IPS-18a (cell line): ENCODE measurements around the gene GGT6.

ENCODE experiments used
- H3K27ac ChIP-seq: one replicate; pipeline ENCODE4 v1.5.1; 2013; ENCODE audit warnings: low read length
- H3K27me3 ChIP-seq: one replicate; pipeline ENCODE4 v1.6.1; 2013; ENCODE audit warnings: mild to moderate bottlenecking, low read length; ENCODE audit not compliant: control insufficient read depth, insufficient read depth
- H3K36me3 ChIP-seq: one replicate; pipeline ENCODE4 v1.6.1; 2013; ENCODE audit warnings: low read depth, low read length; ENCODE audit not compliant: control insufficient read depth
- H3K4me1 ChIP-seq: one replicate; pipeline ENCODE4 v1.6.1; 2013; ENCODE audit warnings: low read depth, low read length; ENCODE audit not compliant: control insufficient read depth
- H3K4me3 ChIP-seq: one replicate; pipeline ENCODE4 v1.5.1; 2013; ENCODE audit warnings: low read length
- H3K9ac ChIP-seq: one replicate; pipeline ENCODE4 v1.6.1; 2013; ENCODE audit warnings: mild to moderate bottlenecking, low read length, moderate library complexity
- H3K9me3 ChIP-seq: one replicate; pipeline ENCODE4 v1.6.1; 2013; ENCODE audit warnings: low read depth, low read length; ENCODE audit not compliant: control insufficient read depth

The GGT6 gene

GRCh38 chr17:4572131-4572530, 11.8 kb upstream of the GGT6 start:
- no peaks in the 10 kb centered on the region for H3K9me3 ChIP-seq
- H3K4me3 ChIP-seq = no peak overlapping the region
- no peak overlapping the region for H3K27ac ChIP-seq
- H3K9ac ChIP-seq = no peak overlapping the region
- no peaks in the 10 kb centered on the region for H3K27me3 ChIP-seq
- H3K36me3 ChIP-seq = no peaks in the 10 kb centered on the region
- H3K4me1 ChIP-seq = peaks cover 12% of the 10 kb centered on the region

GRCh38 chr17:4569591-4569990, 9.2 kb upstream of the GGT6 start:
- H3K9ac ChIP-seq = no peak overlapping the region
- peaks cover 4% of the 10 kb centered on the region for H3K27me3 ChIP-seq
- no peak overlapping the region for H3K27ac ChIP-seq

GRCh38 chr17:4566785-4567184, 6.4 kb upstream of the GGT6 start:
- Histone ChIP-seq H3K4me3 (no peak overlapping the region), H3K9me3 (no peaks in the 10 kb centered on the region), H3K27me3 (peaks cover 4% of the 10 kb centered on the region), H3K9ac (no peak overlapping the region), H3K36me3 (no peaks in the 10 kb centered on the region), H3K4me1 (no peaks in the 10 kb centered on the region), H3K27ac (no peak overlapping the region)

More at GRCh38 chr17:4569591-4569990, 9.2 kb upstream of the GGT6 start:
- no peaks in the 10 kb centered on the region for H3K4me1 ChIP-seq
- no peak overlapping the region for H3K4me3 ChIP-seq
- H3K9me3 ChIP-seq = no peaks in the 10 kb centered on the region
- no peaks in the 10 kb centered on the region for H3K36me3 ChIP-seq

- Histone ChIP-seq H3K4me1 (no peaks in the 10 kb centered on the region), H3K27ac (no peak overlapping the region), H3K9ac (no peak overlapping the region), H3K27me3 (peaks cover 4% of the 10 kb centered on the region), H3K4me3 (no peak overlapping the region), H3K36me3 (no peaks in the 10 kb centered on the region), H3K9me3 (no peaks in the 10 kb centered on the region)
These were observed 5.1 kb upstream of the GGT6 start for GRCh38 chr17:4565209-4566141.

GRCh38 chr17:4562015-4562969, 1.9 kb upstream of the GGT6 start:
- H3K4me3 ChIP-seq = no peak overlapping the region

GRCh38 chr17:4560837-4561256, 470 bp upstream of the GGT6 start:
- Histone ChIP-seq H3K9ac (no peak overlapping the region), H3K4me3 (no peak overlapping the region), H3K27me3 (peaks cover 3% of the 10 kb centered on the region), H3K36me3 (no peaks in the 10 kb centered on the region), H3K4me1 (peaks cover 8% of the 10 kb centered on the region), H3K27ac (no peak overlapping the region), H3K9me3 (no peaks in the 10 kb centered on the region)

More at GRCh38 chr17:4562015-4562969, 1.9 kb upstream of the GGT6 start:
- H3K27ac ChIP-seq = no peak overlapping the region
- H3K4me1 ChIP-seq = no peaks in the 10 kb centered on the region
- no peak overlapping the region for H3K9ac ChIP-seq
- H3K27me3 ChIP-seq = peaks cover 4% of the 10 kb centered on the region
- H3K9me3 ChIP-seq = no peaks in the 10 kb centered on the region
- H3K36me3 ChIP-seq = no peaks in the 10 kb centered on the region

- Histone ChIP-seq H3K27me3 (no peaks in the 10 kb centered on the region), H3K9ac (no peak overlapping the region), H3K4me1 (peaks cover 8% of the 10 kb centered on the region), H3K36me3 (no peaks in the 10 kb centered on the region), H3K27ac (no peak overlapping the region), H3K4me3 (no peak overlapping the region), H3K9me3 (no peaks in the 10 kb centered on the region)
These were observed 411 bp downstream of the GGT6 start for GRCh38 chr17:4559966-4560365.

GRCh38 chr17:4559139-4559791, 1.1 kb downstream of the GGT6 start:
- H3K27me3 ChIP-seq = no peaks in the 10 kb centered on the region
- H3K9ac ChIP-seq = no peak overlapping the region
- H3K9me3 ChIP-seq = no peaks in the 10 kb centered on the region
- no peaks in the 10 kb centered on the region for H3K36me3 ChIP-seq
- H3K27ac ChIP-seq = no peak overlapping the region
- no peak overlapping the region for H3K4me3 ChIP-seq
- peaks cover 9% of the 10 kb centered on the region for H3K4me1 ChIP-seq

- Histone ChIP-seq H3K4me1 (peaks cover 13% of the 10 kb centered on the region), H3K36me3 (peaks cover 5% of the 10 kb centered on the region)
These were observed 1.9 kb downstream of the GGT6 start for GRCh38 chr17:4558347-4558971.

GRCh38 chr17:4557626-4558346, 2.6 kb downstream of the GGT6 start:
- H3K27ac ChIP-seq = no peak overlapping the region
- H3K36me3 ChIP-seq = peaks cover 11% of the 10 kb centered on the region
- no peaks in the 10 kb centered on the region for H3K27me3 ChIP-seq
- no peak overlapping the region for H3K9ac ChIP-seq
- H3K9me3 ChIP-seq = no peaks in the 10 kb centered on the region
- peaks cover 13% of the 10 kb centered on the region for H3K4me1 ChIP-seq
- no peak overlapping the region for H3K4me3 ChIP-seq

More at GRCh38 chr17:4558347-4558971, 1.9 kb downstream of the GGT6 start:
- Histone ChIP-seq H3K9ac (no peak overlapping the region), H3K27me3 (no peaks in the 10 kb centered on the region), H3K27ac (no peak overlapping the region), H3K4me3 (no peak overlapping the region), H3K9me3 (no peaks in the 10 kb centered on the region)
